Smooth muscle cell (in vitro differentiated cells): Measurements from ENCODE around the gene PLCG2. TPM values are rescaled to one million over a fixed set of nuclear protein-coding genes. Genes with fewer than 3 reads are reported as not detected.
"Not testable (repeated sequence)": the region's sequence is repeated elsewhere in the genome, so short reads cannot be mapped to it uniquely, and the experiment has no call there.

Source experiments
- DNase-seq: peaks from one replicate; lab custom pipeline; 2025; ENCODE audit not compliant: unreplicated experiment; lab: John Stamatoyannopoulos, UW
- H2AFZ ChIP-seq: fragments of 200-600 bp; sonication (generic); 2 replicates; pipeline ENCODE4 v1.6.0; 2016; ENCODE audit warnings: antibody characterized with exemption, low read depth, mild to moderate bottlenecking
- H3F3A ChIP-seq: fragments of 200-600 bp; sonication (generic); 2 replicates; pipeline ENCODE4 v1.6.0; 2017; ENCODE audit warnings: antibody characterized with exemption, low read depth
- H3K27ac ChIP-seq: fragments of 200-600 bp; sonication (generic); 2 replicates; pipeline ENCODE4 v1.5.1; 2016; ENCODE audit warnings: low read depth, mild to moderate bottlenecking
- H3K27me3 ChIP-seq: fragments of 200-600 bp; sonication (generic); 2 replicates; pipeline ENCODE4 v1.6.1; 2016; ENCODE audit warnings: low read depth, mild to moderate bottlenecking
- H3K36me3 ChIP-seq: fragments of 200-600 bp; sonication (generic); 2 replicates; pipeline ENCODE4 v1.5.1; 2016; ENCODE audit warnings: low read depth
- H3K4me1 ChIP-seq: fragments of 200-600 bp; sonication (generic); 2 replicates; pipeline ENCODE4 v1.5.1; 2016; ENCODE audit warnings: low read depth
- H3K4me2 ChIP-seq: fragments of 200-600 bp; sonication (generic); 2 replicates; pipeline ENCODE4 v1.6.0; 2016; ENCODE audit warnings: mild to moderate bottlenecking
- H3K4me3 ChIP-seq: fragments of 200-600 bp; sonication (generic); 2 replicates; pipeline ENCODE4 v1.5.1; 2016; ENCODE audit warnings: mild to moderate bottlenecking
- H3K79me2 ChIP-seq: fragments of 200-600 bp; sonication (generic); 2 replicates; pipeline ENCODE4 v1.6.0; 2016; ENCODE audit warnings: low read depth, mild to moderate bottlenecking
- H3K9ac ChIP-seq: fragments of 200-600 bp; sonication (generic); 2 replicates; pipeline ENCODE4 v1.6.0; 2016; ENCODE audit warnings: low read depth
- H3K9me3 ChIP-seq: fragments of 200-600 bp; sonication (generic); replicated peaks from 2 replicates; pipeline ENCODE4 v1.5.1; 2016; ENCODE audit warnings: low read depth
- H4K20me1 ChIP-seq: fragments of 200-600 bp; sonication (generic); 2 replicates; pipeline ENCODE4 v1.6.0; 2016; ENCODE audit warnings: low read depth
- WGBS: methylation state at CpG from one replicate; pipeline ENCODE4 v1.1.7; 2016; ENCODE audit warnings: low lambda C conversion rate; 5-methylcytosine and 5-hydroxymethylcytosine counted together
- polyA plus RNA-seq: library from polyadenylated mRNA; unstranded; fragments of >200 nt; fragmentation: Nextera tagmentation; extraction: Ambion mirVana; gene quantifications from 2 replicates; pipeline ENCODE4 v1.2.1, GENCODE V29; 2016
- total RNA-seq: library from RNA; depleted of rRNA; stranded (reverse); fragments of >200 nt; gene quantifications from 2 replicates; pipeline ENCODE4 v1.2.3, GENCODE V29; 2014
- TF ChIP-seq, protein P1 (sequence below): fragments of 200-600 bp; sonication (generic); IDR thresholded peaks from 2 replicates; pipeline ENCODE4 v1.5.1; 2017; ENCODE audit warnings: borderline replicate concordance, mild to moderate bottlenecking, antibody characterized with exemption; ENCODE audit not compliant: insufficient read depth, poor library complexity, severe bottlenecking

The PLCG2 gene
- total and polyA plus RNA-seq, 2 experiments from 2014 or later = 1.7 TPM; not detected in 1

DNA sequence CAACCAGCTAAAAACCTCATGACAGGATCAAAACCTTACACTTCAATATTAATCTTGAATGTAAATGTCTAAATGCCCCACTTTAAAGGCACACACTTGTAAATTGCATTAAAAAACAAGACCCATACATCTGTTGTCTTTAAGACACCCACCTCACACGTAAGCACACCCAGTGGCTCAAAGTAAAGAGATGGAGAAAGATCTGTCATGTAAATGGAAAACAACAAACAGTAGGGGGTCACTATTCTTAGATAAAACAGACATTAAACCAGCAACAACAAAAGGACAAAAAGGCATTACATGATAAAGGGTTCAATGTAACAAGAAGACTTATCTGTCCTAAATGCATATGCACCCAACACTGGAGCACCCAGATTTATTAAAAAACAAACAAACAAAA is 196.5 kb downstream of the PLCG2 start:
- Histone ChIP-seq H4K20me1 (no peaks in the 10 kb centered on the region), H2AFZ (no peak overlapping the region), H3K4me1 (no peaks in the 10 kb centered on the region), H3K9ac (no peak overlapping the region), H3K27me3 (no peaks in the 10 kb centered on the region), H3K4me3 (no peak overlapping the region), H3K4me2 (no peak overlapping the region), H3F3A (no peaks in the 10 kb centered on the region), H3K36me3 (no peaks in the 10 kb centered on the region), H3K27ac (no peak overlapping the region), H3K9me3 (peaks cover 3% of the 10 kb centered on the region), H3K79me2 (no peaks in the 10 kb centered on the region)
- DNase-seq = no peak
- WGBS = 53% methylated on average over 1 of the region's 1 CpG
- TF ChIP-seq, protein P1, sequence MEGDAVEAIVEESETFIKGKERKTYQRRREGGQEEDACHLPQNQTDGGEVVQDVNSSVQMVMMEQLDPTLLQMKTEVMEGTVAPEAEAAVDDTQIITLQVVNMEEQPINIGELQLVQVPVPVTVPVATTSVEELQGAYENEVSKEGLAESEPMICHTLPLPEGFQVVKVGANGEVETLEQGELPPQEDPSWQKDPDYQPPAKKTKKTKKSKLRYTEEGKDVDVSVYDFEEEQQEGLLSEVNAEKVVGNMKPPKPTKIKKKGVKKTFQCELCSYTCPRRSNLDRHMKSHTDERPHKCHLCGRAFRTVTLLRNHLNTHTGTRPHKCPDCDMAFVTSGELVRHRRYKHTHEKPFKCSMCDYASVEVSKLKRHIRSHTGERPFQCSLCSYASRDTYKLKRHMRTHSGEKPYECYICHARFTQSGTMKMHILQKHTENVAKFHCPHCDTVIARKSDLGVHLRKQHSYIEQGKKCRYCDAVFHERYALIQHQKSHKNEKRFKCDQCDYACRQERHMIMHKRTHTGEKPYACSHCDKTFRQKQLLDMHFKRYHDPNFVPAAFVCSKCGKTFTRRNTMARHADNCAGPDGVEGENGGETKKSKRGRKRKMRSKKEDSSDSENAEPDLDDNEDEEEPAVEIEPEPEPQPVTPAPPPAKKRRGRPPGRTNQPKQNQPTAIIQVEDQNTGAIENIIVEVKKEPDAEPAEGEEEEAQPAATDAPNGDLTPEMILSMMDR = no peak

DNA sequence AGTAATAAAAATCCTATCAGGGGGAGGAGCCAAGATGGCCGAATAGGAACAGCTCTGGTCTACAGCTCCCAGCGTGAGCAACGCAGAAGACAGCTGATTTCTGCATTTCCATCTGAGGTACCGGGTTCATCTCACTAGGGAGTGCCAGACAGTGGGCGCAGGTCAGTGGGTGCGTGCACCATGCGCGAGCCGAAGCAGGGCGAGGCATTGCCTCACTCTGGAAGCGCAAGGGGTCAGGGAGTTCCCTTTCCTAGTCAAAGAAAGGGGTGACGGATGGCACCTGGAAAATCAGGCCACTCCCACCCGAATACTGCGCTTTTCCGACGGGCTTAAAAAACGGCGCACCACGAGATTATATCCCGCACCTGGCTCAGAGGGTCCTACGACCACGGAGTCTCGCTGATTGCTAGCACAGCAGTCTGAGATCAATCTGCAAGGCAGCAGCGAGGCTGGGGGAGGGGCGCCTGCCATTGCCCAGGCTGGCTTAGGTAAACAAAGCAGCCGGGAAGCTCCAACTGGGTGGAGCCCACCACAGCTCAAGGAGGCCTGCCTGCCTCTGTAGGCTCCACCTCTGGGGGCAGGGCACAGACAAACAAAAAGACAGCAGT is 198.3 kb downstream of the PLCG2 start:
- not testable (repeated sequence) for H3K4me1 ChIP-seq, H3K4me2 ChIP-seq, H3K79me2 ChIP-seq, H3K27me3 ChIP-seq, H3K9ac ChIP-seq, H3K4me3 ChIP-seq, H2AFZ ChIP-seq, H3F3A ChIP-seq, H4K20me1 ChIP-seq, H3K36me3 ChIP-seq, H3K9me3 ChIP-seq, H3K27ac ChIP-seq, DNase-seq
- WGBS = 78% methylated on average over 26 of the region's 26 CpGs

DNA sequence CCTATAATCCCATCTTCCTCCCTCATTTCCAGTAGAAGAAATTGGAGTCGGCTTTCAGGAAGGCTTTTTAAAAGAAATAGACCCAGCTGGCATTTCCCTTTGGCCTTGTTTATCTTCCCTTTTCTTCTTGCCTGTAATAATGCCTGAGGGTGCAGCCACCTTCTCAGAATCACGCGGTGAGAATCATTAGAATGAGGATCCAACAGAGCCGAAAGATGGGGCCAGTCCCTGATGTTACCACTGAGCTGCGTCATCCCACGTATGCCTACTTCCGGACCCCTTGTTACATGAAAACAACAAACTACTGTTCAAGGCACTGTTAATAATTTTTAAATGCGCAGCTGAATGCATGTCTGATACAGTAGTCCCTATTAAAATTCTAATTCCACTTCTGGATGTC is 208.0 kb downstream of the PLCG2 start:
- Histone ChIP-seq H3K36me3 (no peaks in the 10 kb centered on the region), H3F3A (no peaks in the 10 kb centered on the region), H3K27ac (no peak overlapping the region), H3K79me2 (no peaks in the 10 kb centered on the region), H3K4me2 (no peak overlapping the region), H2AFZ (no peak overlapping the region), H3K9me3 (no peaks in the 10 kb centered on the region), H3K27me3 (peaks cover 4% of the 10 kb centered on the region), H3K4me3 (no peak overlapping the region), H3K4me1 (no peaks in the 10 kb centered on the region), H3K9ac (no peak overlapping the region), H4K20me1 (no peaks in the 10 kb centered on the region)
- 89% methylated on average over 8 of the region's 8 CpGs for WGBS
- DNase-seq = no peak
- TF ChIP-seq, protein P1 = no peak

DNA sequence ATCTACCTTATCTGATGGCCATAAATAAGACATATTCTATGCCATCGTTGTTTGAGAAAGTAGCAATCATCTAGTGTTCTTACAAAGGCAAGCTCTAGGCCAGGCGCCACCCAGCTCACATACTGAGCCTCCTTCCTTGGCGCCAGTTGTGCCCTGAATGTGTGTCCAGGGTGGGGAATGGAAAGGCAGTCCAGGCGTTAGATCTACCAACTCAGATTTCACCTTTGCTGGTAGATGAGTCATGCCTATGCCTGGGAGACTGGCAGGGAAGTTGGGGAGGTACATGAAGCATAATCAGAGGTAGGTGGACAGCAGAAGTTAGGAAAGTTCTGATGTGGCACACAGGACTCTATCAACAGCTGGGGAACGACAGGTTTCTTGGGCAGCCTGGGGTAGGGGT is 208.6 kb downstream of the PLCG2 start:
- no peak for DNase-seq
- no peak overlapping the region for H2AFZ ChIP-seq
- WGBS = 90% methylated on average over 5 of the region's 5 CpGs

More for the DNA sequence above, 208.6 kb downstream of the PLCG2 start:
- H3K9ac ChIP-seq = no peak overlapping the region
- H3K27ac ChIP-seq = no peak overlapping the region
- no peak overlapping the region for H3K4me3 ChIP-seq
- no peak overlapping the region for H3K4me2 ChIP-seq
- TF ChIP-seq, protein P1 = no peak
- H3K79me2 ChIP-seq = no peaks in the 10 kb centered on the region
- no peaks in the 10 kb centered on the region for H3F3A ChIP-seq
- H3K4me1 ChIP-seq = no peaks in the 10 kb centered on the region
- no peaks in the 10 kb centered on the region for H3K9me3 ChIP-seq
- H3K36me3 ChIP-seq = no peaks in the 10 kb centered on the region
- peaks cover 4% of the 10 kb centered on the region for H3K27me3 ChIP-seq
- no peaks in the 10 kb centered on the region for H4K20me1 ChIP-seq
